Measurements from ENCODE around the gene AGPAT3.

The AGPAT3 gene

DNA sequence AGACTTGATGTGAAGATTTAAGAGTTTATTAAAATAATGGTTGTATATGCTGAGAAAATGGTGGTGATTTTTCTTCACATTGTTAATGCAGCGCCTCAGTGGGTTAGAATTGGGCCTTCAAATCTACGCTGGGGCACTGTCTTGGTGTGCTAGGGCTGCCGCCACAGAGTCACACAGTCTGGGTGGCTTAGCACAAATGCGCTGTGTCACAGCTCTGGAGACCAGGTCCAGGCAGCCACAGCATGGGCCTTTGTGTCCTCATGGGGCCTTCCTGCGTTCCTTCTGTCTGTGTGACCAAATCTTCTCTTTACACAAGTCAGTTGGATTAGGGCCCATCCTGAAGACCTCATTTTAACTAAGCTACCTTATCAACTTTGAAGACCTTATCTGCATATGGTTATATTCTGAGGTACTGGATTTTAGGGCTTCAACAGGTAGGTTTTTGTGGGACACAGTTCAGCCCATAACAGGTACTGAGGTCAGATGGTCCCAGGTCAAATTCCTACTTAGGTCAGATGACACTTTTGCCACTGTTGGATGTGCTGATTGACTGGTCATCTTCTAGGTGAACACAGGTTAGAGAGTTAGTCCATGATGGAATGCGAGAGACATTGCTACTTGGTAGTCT, 164.6 kb downstream of the AGPAT3 start:
- H3K4me3 ChIP-seq (ENCODE audit: low read length): no peak overlapping the region
- H3K4me1 ChIP-seq (ENCODE audit: insufficient read depth, low read length): peaks cover 23% of the 10 kb centered on the region
- H3K9ac ChIP-seq (ENCODE audit: low read depth, low read length): no peak overlapping the region
- no peak overlapping the region for H3K27ac ChIP-seq (ENCODE audit: low read depth, low read length)
- WGBS: 95% methylated on average over 6 of the region's 6 CpGs
- no peaks in the 10 kb centered on the region for H3K9me3 ChIP-seq (ENCODE audit: insufficient read depth, low read depth, low read length)
- H3K36me3 ChIP-seq (ENCODE audit: insufficient read depth, low read length): peaks cover 20% of the 10 kb centered on the region
- H3K27me3 ChIP-seq (ENCODE audit: insufficient read depth, low read length): no peaks in the 10 kb centered on the region

- Histone ChIP-seq H3K27ac (ENCODE audit: low read depth, low read length) (no peak overlapping the region), H3K9me3 (ENCODE audit: insufficient read depth, low read depth, low read length) (no peaks in the 10 kb centered on the region), H3K4me3 (ENCODE audit: low read length) (no peak overlapping the region), H3K27me3 (ENCODE audit: insufficient read depth, low read length) (no peaks in the 10 kb centered on the region), H3K9ac (ENCODE audit: low read depth, low read length) (no peak overlapping the region), H3K4me1 (ENCODE audit: insufficient read depth, low read length) (no peaks in the 10 kb centered on the region), H3K36me3 (ENCODE audit: insufficient read depth, low read length) (peaks cover 66% of the 10 kb centered on the region)
- over 99% methylated on average over 4 of the region's 4 CpGs for WGBS
These were observed 170.2 kb downstream of the AGPAT3 start for GRCh38 chr21:44035244-44035643.

Data from HUES64 (cell line).